Left lung (tissue), 10 donors: ENCODE measurements around the gene CYFIP1. TPM values are rescaled to one million over a fixed set of nuclear protein-coding genes. Genes with fewer than 3 reads are reported as not detected.

Experiments
- ATAC-seq: fragments of 200-7000 bp; cut with Tn5 transposase; one replicate; pipeline ENCODE4 v1.9.1; 2020; ENCODE audit warnings: moderate library complexity
- DNase-seq, 4 donors: peaks; one replicate each; pipeline ENCODE4 v3.0.0-alpha.2; 2013 to 2020
- H3K27ac ChIP-seq, 2 donors: fragments of 200-600 bp; sonication (generic) in 1 of 2; one replicate each; pipeline versions ENCODE4 v1.5.0 to v1.8.0; 2020 to 2021
- H3K27me3 ChIP-seq, 2 donors: fragments of 200-600 bp; sonication (generic) in 1 of 2; one replicate each; pipeline versions ENCODE4 v1.5.0 to v1.8.0; 2020 to 2021
- H3K36me3 ChIP-seq, 2 donors: fragments of 200-600 bp; sonication (generic) in 1 of 2; one replicate each; pipeline versions ENCODE4 v1.5.0 to v1.8.0; 2020 to 2021
- H3K4me1 ChIP-seq, 2 donors: fragments of 200-600 bp; one replicate each; pipeline ENCODE4 v1.8.0; 2021
- H3K4me3 ChIP-seq, 2 donors: fragments of 200-600 bp; sonication (generic) in 1 of 2; one replicate each; pipeline versions ENCODE4 v1.5.0 to v1.8.0; 2020 to 2021; ENCODE audit warnings: mild to moderate bottlenecking in 1 of 2
- H3K9me3 ChIP-seq, 2 donors: fragments of 200-600 bp; sonication (generic) in 1 of 2; one replicate each; pipeline versions ENCODE4 v1.5.0 to v1.8.0; 2020 to 2021
- intact Hi-C, 2 donors: fragments of 100-400 bp; cut with DNase I; formaldehyde crosslinking; loops; one replicate each; pipeline versions ENCODE4 v1.11.2 to v1.14.2; 2022
- polyA plus RNA-seq, 6 donors: library from polyadenylated mRNA; unstranded; fragments of 120-200 nt; gene quantifications; one replicate each; pipeline ENCODE4 v1.2.1, GENCODE V29; 2013; ENCODE audit not compliant: insufficient read length in 6 of 6
- total RNA-seq, 2 donors: library from RNA; stranded (reverse); fragmentation: NEBNext Ultra II Directional; extraction: Animal tissue kit (Norgen Biotek cat#: 25700); gene quantifications; one replicate each; pipeline ENCODE4 v1.2.1, GENCODE V29; 2021
- TF ChIP-seq, protein P1 (sequence below), 2 donors: fragments of 200-600 bp; sonication (generic) in 1 of 2; IDR thresholded peaks; one replicate each; pipeline versions ENCODE4 v1.5.0 to v1.8.0; 2021; ENCODE audit warnings: antibody characterized with exemption in 2 of 2
- donor health status: DM: no; HTN: yes; CAD: no.
- donor health status: DM: no; HTN: no; CAD: no.

The CYFIP1 gene
- total and polyA plus RNA-seq, 8 donors, result 85.6 to 164 (median 92.3) TPM

DNA sequence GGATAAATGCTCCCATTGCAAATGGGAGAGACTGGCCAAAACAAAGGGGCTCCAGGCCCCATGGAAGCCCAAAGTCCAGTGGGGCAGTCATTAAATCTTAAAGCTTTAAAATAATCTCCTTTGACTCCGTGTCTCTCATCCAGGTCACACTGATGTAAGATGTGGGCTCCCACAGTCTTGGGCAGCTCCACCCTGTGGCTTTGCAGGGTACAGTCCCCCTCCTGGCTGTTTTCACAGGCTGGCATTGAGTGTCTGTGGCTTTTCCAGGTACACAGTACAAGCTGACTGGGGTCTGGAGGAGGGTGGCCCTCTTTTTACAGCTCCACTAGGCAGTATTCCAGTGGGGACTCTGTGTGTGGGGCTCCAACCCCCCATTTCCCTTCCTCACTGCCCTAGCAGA is 95.8 kb downstream of the CYFIP1 start:
- no peaks in the 10 kb centered on the region for H3K9me3 ChIP-seq
- no peaks in the 10 kb centered on the region for H3K4me1 ChIP-seq
- intact Hi-C loops, result no loop called here
- no peaks in the 10 kb centered on the region for H3K27me3 ChIP-seq
- no peak for ATAC-seq
- no peak overlapping the region for H3K27ac ChIP-seq
- H3K36me3 ChIP-seq, result peaks cover 8 to 63% of the 10 kb centered on the region in 2 donors
- H3K4me3 ChIP-seq, result no peak overlapping the region
- TF ChIP-seq, protein P1, sequence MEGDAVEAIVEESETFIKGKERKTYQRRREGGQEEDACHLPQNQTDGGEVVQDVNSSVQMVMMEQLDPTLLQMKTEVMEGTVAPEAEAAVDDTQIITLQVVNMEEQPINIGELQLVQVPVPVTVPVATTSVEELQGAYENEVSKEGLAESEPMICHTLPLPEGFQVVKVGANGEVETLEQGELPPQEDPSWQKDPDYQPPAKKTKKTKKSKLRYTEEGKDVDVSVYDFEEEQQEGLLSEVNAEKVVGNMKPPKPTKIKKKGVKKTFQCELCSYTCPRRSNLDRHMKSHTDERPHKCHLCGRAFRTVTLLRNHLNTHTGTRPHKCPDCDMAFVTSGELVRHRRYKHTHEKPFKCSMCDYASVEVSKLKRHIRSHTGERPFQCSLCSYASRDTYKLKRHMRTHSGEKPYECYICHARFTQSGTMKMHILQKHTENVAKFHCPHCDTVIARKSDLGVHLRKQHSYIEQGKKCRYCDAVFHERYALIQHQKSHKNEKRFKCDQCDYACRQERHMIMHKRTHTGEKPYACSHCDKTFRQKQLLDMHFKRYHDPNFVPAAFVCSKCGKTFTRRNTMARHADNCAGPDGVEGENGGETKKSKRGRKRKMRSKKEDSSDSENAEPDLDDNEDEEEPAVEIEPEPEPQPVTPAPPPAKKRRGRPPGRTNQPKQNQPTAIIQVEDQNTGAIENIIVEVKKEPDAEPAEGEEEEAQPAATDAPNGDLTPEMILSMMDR (IDR thresholded peaks at IDR 0.05), result no peak
- no peak for DNase-seq

- no peak overlapping the region for H3K27ac ChIP-seq
- H3K9me3 ChIP-seq, result no peaks in the 10 kb centered on the region
- no peak for DNase-seq
- ATAC-seq, result no peak
- no peaks in the 10 kb centered on the region for H3K27me3 ChIP-seq
- H3K36me3 ChIP-seq, result peaks cover 8 to 63% of the 10 kb centered on the region in 2 donors
- no peak overlapping the region for H3K4me3 ChIP-seq
- H3K4me1 ChIP-seq, result no peaks in the 10 kb centered on the region
- intact Hi-C loops, result no loop called here
- TF ChIP-seq, protein P1 (IDR thresholded peaks at IDR 0.05), result no peak
Measured at GRCh38 chr15:22883196-22883595, 97.0 kb downstream of the CYFIP1 start.

DNA sequence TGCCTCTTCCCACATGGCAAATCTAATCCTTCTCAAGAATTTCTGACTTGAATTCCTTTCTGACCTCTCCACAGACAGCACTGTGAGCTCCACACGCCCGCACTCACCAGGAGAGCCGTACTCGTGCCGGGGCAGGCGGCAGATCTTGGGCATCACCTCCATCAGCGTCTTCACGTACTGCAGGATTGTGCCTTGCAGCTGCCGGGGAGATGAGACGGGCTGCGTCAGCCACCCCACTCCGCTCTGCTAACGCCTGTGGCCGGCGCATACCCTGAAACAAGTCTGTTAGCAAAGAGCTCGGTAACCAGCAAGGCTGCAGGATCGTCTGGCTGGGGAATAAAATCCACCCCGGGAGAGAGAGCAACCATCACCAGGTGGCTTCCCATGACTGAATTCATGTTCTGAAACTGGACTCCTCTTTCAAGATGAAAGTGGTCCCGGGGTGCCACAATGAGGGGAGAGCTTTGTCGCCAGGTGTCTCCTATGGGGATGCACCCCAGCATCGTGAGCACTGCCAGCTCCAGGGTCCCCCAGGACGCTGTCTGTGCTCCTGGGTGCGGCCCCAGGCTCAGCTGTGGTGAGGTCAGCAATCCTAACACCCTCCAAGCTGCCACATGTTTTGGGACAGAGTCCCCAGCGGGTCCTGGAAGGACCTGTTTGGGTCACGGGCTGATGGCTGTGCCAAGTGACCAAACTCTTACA is 98.3 kb downstream of the CYFIP1 start:
- DNase-seq (no peak), ATAC-seq (no peak)
- TF ChIP-seq, protein P1 (IDR thresholded peaks at IDR 0.05), result no peak
- intact Hi-C loops, result no loop called here
- no peak overlapping the region for H3K27ac ChIP-seq
- peaks cover 8 to 68% of the 10 kb centered on the region in 2 donors for H3K36me3 ChIP-seq
- no peak overlapping the region for H3K4me3 ChIP-seq
- H3K27me3 ChIP-seq, result no peaks in the 10 kb centered on the region
- H3K9me3 ChIP-seq, result no peaks in the 10 kb centered on the region
- no peaks in the 10 kb centered on the region for H3K4me1 ChIP-seq

GRCh38 chr15:22880981-22881738 is 99.0 kb downstream of the CYFIP1 start:
- no peak overlapping the region for H3K27ac ChIP-seq
- no peaks in the 10 kb centered on the region for H3K9me3 ChIP-seq
- DNase-seq (no peak), ATAC-seq (no peak)
- intact Hi-C loops, result no loop called here
- H3K4me3 ChIP-seq, result no peak overlapping the region
- no peaks in the 10 kb centered on the region for H3K27me3 ChIP-seq
- no peaks in the 10 kb centered on the region for H3K4me1 ChIP-seq
- peaks cover 8 to 71% of the 10 kb centered on the region in 2 donors for H3K36me3 ChIP-seq
- TF ChIP-seq, protein P1 (IDR thresholded peaks at IDR 0.05), result no peak
